ENCODE measurements around the gene ITPA.

The ITPA gene

GRCh38 chr20:3162080-3162611 is 47.2 kb upstream of the ITPA start:
- Histone ChIP-seq H3K9me3 (ENCODE audit: insufficient read depth, low read depth, low read length) (no peaks in the 10 kb centered on the region), H3K36me3 (ENCODE audit: insufficient read depth, low read length) (no peaks in the 10 kb centered on the region), H3K4me3 (ENCODE audit: low read length, poor library complexity, severe bottlenecking) (no peak overlapping the region), H3K9ac (ENCODE audit: low read depth, low read length, poor library complexity, severe bottlenecking) (no peak overlapping the region), H3K4me2 (ENCODE audit: low read depth, low read length, poor library complexity, severe bottlenecking) (no peak overlapping the region), H3K9me2 (replicated peaks; ENCODE audit: low read depth, low read length) (no peaks in the 10 kb centered on the region), H4K20me1 (ENCODE audit: insufficient read depth, low read length, poor library complexity, severe bottlenecking) (peaks cover 23% of the 10 kb centered on the region), H3K4me1 (ENCODE audit: insufficient read depth, low read length, poor library complexity, severe bottlenecking) (peaks cover 14% of the 10 kb centered on the region), H3F3A (ENCODE audit: low read depth) (0 out of 2 replicates have a peak, but pooled peaks cover 2% of the 10 kb centered on the region), H3K27me3 (ENCODE audit: insufficient read depth, low read length, poor library complexity, severe bottlenecking) (no peaks in the 10 kb centered on the region), H3K79me2 (ENCODE audit: insufficient read depth, low read length) (peaks cover 31% of the 10 kb centered on the region), H2AFZ (ENCODE audit: low read length) (no peak overlapping the region)
- no peak for TF ChIP-seq EZH2phosphoT487 (IDR thresholded peaks at IDR 0.05; ENCODE audit: borderline replicate concordance)
- TF ChIP-seq CTCF (conservative IDR thresholded peaks at IDR 0.05; ENCODE audit: low read length): no peak

GRCh38 chr20:3163099-3164042 is 45.9 kb upstream of the ITPA start:
- Histone ChIP-seq H3K79me2 (ENCODE audit: insufficient read depth, low read length) (peaks cover 18% of the 10 kb centered on the region), H3K4me1 (ENCODE audit: insufficient read depth, low read length, poor library complexity, severe bottlenecking) (peaks cover 3% of the 10 kb centered on the region), H3K4me2 (ENCODE audit: low read depth, low read length, poor library complexity, severe bottlenecking) (no peak overlapping the region), H3K36me3 (ENCODE audit: insufficient read depth, low read length) (no peaks in the 10 kb centered on the region), H3K27me3 (ENCODE audit: insufficient read depth, low read length, poor library complexity, severe bottlenecking) (no peaks in the 10 kb centered on the region), H3K4me3 (ENCODE audit: low read length, poor library complexity, severe bottlenecking) (no peak overlapping the region), H4K20me1 (ENCODE audit: insufficient read depth, low read length, poor library complexity, severe bottlenecking) (peaks cover 11% of the 10 kb centered on the region), H3K9me3 (ENCODE audit: insufficient read depth, low read depth, low read length) (no peaks in the 10 kb centered on the region), H2AFZ (ENCODE audit: low read length) (no peak overlapping the region), H3K9ac (ENCODE audit: low read depth, low read length, poor library complexity, severe bottlenecking) (no peak overlapping the region), H3K9me2 (replicated peaks; ENCODE audit: low read depth, low read length) (no peaks in the 10 kb centered on the region), H3F3A (ENCODE audit: low read depth) (no peaks in the 10 kb centered on the region)
- TF ChIP-seq CTCF (conservative IDR thresholded peaks at IDR 0.05; ENCODE audit: low read length): no peak
- no peak for TF ChIP-seq EZH2phosphoT487 (IDR thresholded peaks at IDR 0.05; ENCODE audit: borderline replicate concordance)

- Histone ChIP-seq H3F3A (ENCODE audit: low read depth) (no peaks in the 10 kb centered on the region), H3K9me2 (replicated peaks; ENCODE audit: low read depth, low read length) (no peaks in the 10 kb centered on the region), H3K9ac (ENCODE audit: low read depth, low read length, poor library complexity, severe bottlenecking) (no peak overlapping the region), H3K9me3 (ENCODE audit: insufficient read depth, low read depth, low read length) (no peaks in the 10 kb centered on the region), H3K4me1 (ENCODE audit: insufficient read depth, low read length, poor library complexity, severe bottlenecking) (peaks cover 3% of the 10 kb centered on the region), H2AFZ (ENCODE audit: low read length) (no peak overlapping the region), H3K27me3 (ENCODE audit: insufficient read depth, low read length, poor library complexity, severe bottlenecking) (no peaks in the 10 kb centered on the region), H3K36me3 (ENCODE audit: insufficient read depth, low read length) (no peaks in the 10 kb centered on the region), H4K20me1 (ENCODE audit: insufficient read depth, low read length, poor library complexity, severe bottlenecking) (peaks cover 3% of the 10 kb centered on the region), H3K4me3 (ENCODE audit: low read length, poor library complexity, severe bottlenecking) (no peak overlapping the region), H3K79me2 (ENCODE audit: insufficient read depth, low read length) (peaks cover 10% of the 10 kb centered on the region), H3K4me2 (ENCODE audit: low read depth, low read length, poor library complexity, severe bottlenecking) (no peak overlapping the region)
- no peak for TF ChIP-seq CTCF (conservative IDR thresholded peaks at IDR 0.05; ENCODE audit: low read length)
- no peak for TF ChIP-seq EZH2phosphoT487 (IDR thresholded peaks at IDR 0.05; ENCODE audit: borderline replicate concordance)
These were observed 45.1 kb upstream of the ITPA start for GRCh38 chr20:3164043-3164762.

Measured in Loucy (cell line).